Keratinocyte (primary cell): ENCODE results near the gene ANKRD1. TPM values are rescaled to one million over a fixed set of nuclear protein-coding genes. Genes with fewer than 3 reads are reported as not detected.
A peak's percentile ranks its signal among the peaks of the same experiment; 100 is the strongest.

Experiments used
- DNase-seq: peaks from one replicate; pipeline ENCODE4 v3.0.0-alpha.2; 2011; ENCODE audit warnings: low read depth, missing footprints, low spot score
- FAIRE-seq: peaks from 2 replicates; lab custom pipeline; 2011; peaks lifted over from hg19 to GRCh38; lab: Jason Lieb, UNC
- H2AFZ ChIP-seq: 2 replicates; pipeline ENCODE4 v1.6.0; 2012; ENCODE audit warnings: low read length, control low read depth, inconsistent platforms; ENCODE audit not compliant: control insufficient read depth
- H3K27ac ChIP-seq: 2 replicates; pipeline ENCODE4 v1.5.1; 2011; ENCODE audit warnings: low read length; ENCODE audit not compliant: control insufficient read depth, insufficient read depth
- H3K27me3 ChIP-seq: 3 replicates; pipeline ENCODE4 v1.6.0; 2011; ENCODE audit warnings: low read length; ENCODE audit not compliant: control insufficient read depth, insufficient read depth; ENCODE audit errors: extremely low read depth
- H3K36me3 ChIP-seq, 2 experiments: 2 replicates in 1 of 2; 3 replicates in 1 of 2; pipeline ENCODE4 v1.5.1; 2011; ENCODE audit warnings: low read length in 2 of 2, mild to moderate bottlenecking in 1 of 2; ENCODE audit not compliant: control insufficient read depth in 2 of 2, insufficient read depth in 2 of 2; ENCODE audit errors: extremely low read depth in 1 of 2
- H3K4me1 ChIP-seq: 3 replicates; pipeline ENCODE4 v1.5.1; 2011; ENCODE audit warnings: low read length; ENCODE audit not compliant: control insufficient read depth, insufficient read depth; ENCODE audit errors: extremely low read depth
- H3K4me2 ChIP-seq: 3 replicates; pipeline ENCODE4 v1.6.0; 2011; ENCODE audit warnings: low read depth, low read length; ENCODE audit not compliant: control insufficient read depth, insufficient read depth; ENCODE audit errors: extremely low read depth
- H3K4me3 ChIP-seq, 3 experiments: fragments of 200-600 bp in 1 of 3; sonication (generic) in 1 of 3; 2 replicates in 2 of 3; 3 replicates in 1 of 3; pipeline ENCODE4 v1.5.1; 2011 to 2016; ENCODE audit warnings: low read length in 3 of 3, mild to moderate bottlenecking in 3 of 3, control low read depth in 2 of 3, inconsistent platforms in 1 of 3, low read depth in 1 of 3, mixed read lengths in 1 of 3, mixed run types in 1 of 3, moderate library complexity in 1 of 3; ENCODE audit not compliant: control insufficient read depth in 2 of 3, insufficient read depth in 2 of 3; ENCODE audit errors: extremely low read depth in 1 of 3
- H3K79me2 ChIP-seq: 2 replicates; pipeline ENCODE4 v1.6.0; 2012; ENCODE audit warnings: low read length; ENCODE audit not compliant: control insufficient read depth, insufficient read depth
- H3K9ac ChIP-seq: 3 replicates; pipeline ENCODE4 v1.6.0; 2011; ENCODE audit warnings: low read length; ENCODE audit not compliant: control insufficient read depth, insufficient read depth; ENCODE audit errors: extremely low read depth
- H3K9me1 ChIP-seq: 3 replicates; pipeline ENCODE4 v1.6.0; 2011; ENCODE audit warnings: low read length; ENCODE audit not compliant: control insufficient read depth, insufficient read depth; ENCODE audit errors: extremely low read depth
- H3K9me3 ChIP-seq: 2 replicates; pipeline ENCODE4 v1.5.1; 2012; ENCODE audit warnings: low read depth, low read length; ENCODE audit not compliant: control insufficient read depth
- H4K20me1 ChIP-seq: 3 replicates; pipeline ENCODE4 v1.6.0; 2011; ENCODE audit warnings: low read length; ENCODE audit not compliant: control insufficient read depth, insufficient read depth; ENCODE audit errors: extremely low read depth
- EZH2 ChIP-seq: IDR thresholded peaks from one replicate; pipeline ENCODE4 v1.6.1; 2012; ENCODE audit warnings: inconsistent platforms, mild to moderate bottlenecking, low read length, moderate library complexity
- dilution Hi-C: fragments of 300-500 bp; cut with MboI; formaldehyde crosslinking; loops from one replicate; pipeline ENCODE4 v1.7.0; 2020; ENCODE audit warnings: low sequenced_read_pairs; ENCODE audit not compliant: extremely low pct_ligation_motif_present
- polyA plus RNA-seq, 5 experiments: library from polyadenylated mRNA; depleted of rRNA in 3 of 5; stranded (reverse) in 3 of 5; stranded (forward) in 1 of 5; unstranded in 1 of 5; fragments of >200 nt; gene quantifications; 1 replicate in 1 of 5; 2 replicates in 3 of 5; 3 replicates in 1 of 5; pipeline versions ENCODE4 v1.2.1 to v1.2.3, GENCODE V29; 2011 to 2012; ENCODE audit warnings: missing spikeins in 2 of 5, low read depth in 1 of 5, low replicate concordance in 1 of 5
- TF ChIP-seq, protein P1 (sequence below), 3 experiments: IDR thresholded peaks in 1 of 3; conservative IDR thresholded peaks in 1 of 3; optimal IDR thresholded peaks in 1 of 3; 2 replicates in 2 of 3; 3 replicates in 1 of 3; pipeline versions ENCODE3 to v1.5.1; 2011; ENCODE audit warnings: low read length in 3 of 3, mild to moderate bottlenecking in 3 of 3, moderate library complexity in 2 of 3, control low read depth in 1 of 3, inconsistent platforms in 1 of 3; ENCODE audit not compliant: insufficient read depth in 2 of 3; ENCODE audit errors: extremely low read depth in 1 of 3

Gene ANKRD1
- polyA plus RNA-seq, 1 donor (not counting 4 experiments of a cell fraction or from before 2014, with no cell fraction given), result 0.07 TPM

DNA sequence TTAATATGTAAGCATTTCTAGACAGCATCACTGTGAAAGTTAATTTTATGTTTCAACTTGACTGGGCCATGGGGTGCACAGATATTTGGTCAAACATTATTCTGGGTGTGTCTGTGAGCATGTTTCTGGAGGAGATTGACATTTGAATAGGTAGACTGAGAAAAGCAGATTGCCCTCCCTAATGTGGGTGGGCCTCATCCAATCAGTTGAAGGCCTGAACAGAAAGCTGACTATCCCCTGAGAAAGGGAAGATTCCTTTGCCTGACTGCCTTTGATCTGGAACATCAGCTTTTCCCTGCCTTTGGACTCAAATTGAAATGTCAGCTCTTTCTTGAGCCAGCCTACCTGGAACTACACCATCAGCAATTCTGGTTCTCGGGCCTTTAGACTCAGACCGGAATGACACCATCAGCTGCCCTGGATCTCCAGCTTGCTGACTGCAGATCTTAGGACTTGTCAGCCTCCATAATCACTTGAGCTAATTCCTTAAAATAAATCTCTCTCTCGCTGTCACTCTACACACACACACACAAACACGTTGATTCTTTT, 54.8 kb downstream of the ANKRD1 start:
- H3K4me2 ChIP-seq, result no peak overlapping the region
- TF ChIP-seq, protein P1, sequence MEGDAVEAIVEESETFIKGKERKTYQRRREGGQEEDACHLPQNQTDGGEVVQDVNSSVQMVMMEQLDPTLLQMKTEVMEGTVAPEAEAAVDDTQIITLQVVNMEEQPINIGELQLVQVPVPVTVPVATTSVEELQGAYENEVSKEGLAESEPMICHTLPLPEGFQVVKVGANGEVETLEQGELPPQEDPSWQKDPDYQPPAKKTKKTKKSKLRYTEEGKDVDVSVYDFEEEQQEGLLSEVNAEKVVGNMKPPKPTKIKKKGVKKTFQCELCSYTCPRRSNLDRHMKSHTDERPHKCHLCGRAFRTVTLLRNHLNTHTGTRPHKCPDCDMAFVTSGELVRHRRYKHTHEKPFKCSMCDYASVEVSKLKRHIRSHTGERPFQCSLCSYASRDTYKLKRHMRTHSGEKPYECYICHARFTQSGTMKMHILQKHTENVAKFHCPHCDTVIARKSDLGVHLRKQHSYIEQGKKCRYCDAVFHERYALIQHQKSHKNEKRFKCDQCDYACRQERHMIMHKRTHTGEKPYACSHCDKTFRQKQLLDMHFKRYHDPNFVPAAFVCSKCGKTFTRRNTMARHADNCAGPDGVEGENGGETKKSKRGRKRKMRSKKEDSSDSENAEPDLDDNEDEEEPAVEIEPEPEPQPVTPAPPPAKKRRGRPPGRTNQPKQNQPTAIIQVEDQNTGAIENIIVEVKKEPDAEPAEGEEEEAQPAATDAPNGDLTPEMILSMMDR (optimal IDR thresholded peaks at IDR 0.05 in 1 of 3, IDR thresholded peaks at IDR 0.05 in 1 of 3, conservative IDR thresholded peaks at IDR 0.05 in 1 of 3; ENCODE audit: extremely low read depth in 1 of 3, insufficient read depth in 2 of 3, low read length in 3 of 3), result no peak
- no peak for TF ChIP-seq EZH2
- H3K79me2 ChIP-seq, result no peaks in the 10 kb centered on the region
- H3K9ac ChIP-seq, result no peak overlapping the region
- dilution Hi-C loops, result no loop called here
- H4K20me1 ChIP-seq, result no peaks in the 10 kb centered on the region
- H3K36me3 ChIP-seq, result no peaks in the 10 kb centered on the region
- no peak overlapping the region for H3K27ac ChIP-seq
- no peak overlapping the region for H2AFZ ChIP-seq
- no peaks in the 10 kb centered on the region for H3K4me1 ChIP-seq
- no peaks in the 10 kb centered on the region for H3K27me3 ChIP-seq
- H3K4me3 ChIP-seq, result no peak overlapping the region
- DNase-seq (no peak), FAIRE-seq (no peak)
- no peaks in the 10 kb centered on the region for H3K9me1 ChIP-seq
- no peaks in the 10 kb centered on the region for H3K9me3 ChIP-seq

DNA sequence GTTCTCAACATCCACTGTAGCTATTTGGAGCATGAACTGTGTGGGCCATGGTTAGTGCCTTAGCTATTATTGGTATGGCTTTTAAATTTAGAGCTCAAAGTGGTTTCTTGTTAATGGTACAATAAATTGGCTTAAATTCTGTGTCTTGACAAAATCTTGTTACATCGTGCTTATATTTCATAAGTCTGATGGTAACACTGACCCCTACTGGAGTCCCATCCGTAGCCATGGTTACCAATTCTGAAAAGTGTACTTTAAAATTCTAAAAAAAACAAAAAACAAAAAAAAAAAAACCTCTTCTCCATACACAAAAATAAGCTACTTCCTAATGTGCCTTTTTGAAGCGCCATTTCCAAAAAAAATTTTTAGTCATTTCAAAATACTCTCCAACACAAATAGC, 55.5 kb downstream of the ANKRD1 start:
- FAIRE-seq (no peak), DNase-seq (no peak)
- no peaks in the 10 kb centered on the region for H3K9me3 ChIP-seq
- H3K9me1 ChIP-seq, result no peaks in the 10 kb centered on the region
- no peak overlapping the region for H3K9ac ChIP-seq
- H3K27me3 ChIP-seq, result no peaks in the 10 kb centered on the region
- H3K27ac ChIP-seq, result no peak overlapping the region
- no peaks in the 10 kb centered on the region for H3K36me3 ChIP-seq
- H2AFZ ChIP-seq, result no peak overlapping the region
- no peak overlapping the region for H3K4me2 ChIP-seq
- no peak for TF ChIP-seq EZH2
- TF ChIP-seq, protein P1 (optimal IDR thresholded peaks at IDR 0.05 in 1 of 3, IDR thresholded peaks at IDR 0.05 in 1 of 3, conservative IDR thresholded peaks at IDR 0.05 in 1 of 3; ENCODE audit: extremely low read depth in 1 of 3, insufficient read depth in 2 of 3, low read length in 3 of 3), result peak in 1 of 3 experiments; percentile 24
- H3K79me2 ChIP-seq, result no peaks in the 10 kb centered on the region
- H3K4me3 ChIP-seq, result no peak overlapping the region
- dilution Hi-C loops, result no loop called here
- H3K4me1 ChIP-seq, result no peaks in the 10 kb centered on the region
- H4K20me1 ChIP-seq, result no peaks in the 10 kb centered on the region
